Muscle of arm (tissue), 12 donors: ENCODE measurements around the gene CEP131. TPM values are rescaled to one million over a fixed set of nuclear protein-coding genes. Genes with fewer than 3 reads are reported as not detected.

Experiments
- DNase-seq: peaks from one replicate; pipeline ENCODE4 v3.0.0-alpha.2; 2013
- polyA plus RNA-seq, 12 donors: library from polyadenylated mRNA; unstranded; fragments of 120-200 nt; gene quantifications; one replicate each; pipeline ENCODE4 v1.2.1, GENCODE V29; 2013; ENCODE audit not compliant: insufficient read length in 12 of 12

Gene CEP131
- polyA plus RNA-seq, 12 donors, result 4.7 to 15.4 (median 8.1) TPM; not detected in 1

DNA sequence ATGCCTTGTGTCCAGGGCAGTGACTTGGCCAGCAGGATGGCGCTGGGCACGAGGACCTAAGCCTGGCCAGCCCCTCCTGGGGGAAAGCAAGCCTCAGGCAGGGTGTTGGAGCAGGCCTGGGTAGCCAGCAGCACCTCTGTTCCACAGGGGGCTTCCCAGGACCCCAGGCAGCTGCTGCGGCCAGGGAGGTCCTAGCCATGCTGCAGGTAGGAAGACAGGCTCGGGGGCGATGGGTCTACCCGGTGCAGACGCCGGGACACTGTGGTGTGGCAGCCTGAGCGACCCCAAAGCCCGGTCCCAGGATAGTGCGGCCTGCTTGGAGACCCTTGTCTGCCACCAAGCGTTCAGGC, 34.3 kb downstream of the CEP131 start:
- no peak for DNase-seq

DNA sequence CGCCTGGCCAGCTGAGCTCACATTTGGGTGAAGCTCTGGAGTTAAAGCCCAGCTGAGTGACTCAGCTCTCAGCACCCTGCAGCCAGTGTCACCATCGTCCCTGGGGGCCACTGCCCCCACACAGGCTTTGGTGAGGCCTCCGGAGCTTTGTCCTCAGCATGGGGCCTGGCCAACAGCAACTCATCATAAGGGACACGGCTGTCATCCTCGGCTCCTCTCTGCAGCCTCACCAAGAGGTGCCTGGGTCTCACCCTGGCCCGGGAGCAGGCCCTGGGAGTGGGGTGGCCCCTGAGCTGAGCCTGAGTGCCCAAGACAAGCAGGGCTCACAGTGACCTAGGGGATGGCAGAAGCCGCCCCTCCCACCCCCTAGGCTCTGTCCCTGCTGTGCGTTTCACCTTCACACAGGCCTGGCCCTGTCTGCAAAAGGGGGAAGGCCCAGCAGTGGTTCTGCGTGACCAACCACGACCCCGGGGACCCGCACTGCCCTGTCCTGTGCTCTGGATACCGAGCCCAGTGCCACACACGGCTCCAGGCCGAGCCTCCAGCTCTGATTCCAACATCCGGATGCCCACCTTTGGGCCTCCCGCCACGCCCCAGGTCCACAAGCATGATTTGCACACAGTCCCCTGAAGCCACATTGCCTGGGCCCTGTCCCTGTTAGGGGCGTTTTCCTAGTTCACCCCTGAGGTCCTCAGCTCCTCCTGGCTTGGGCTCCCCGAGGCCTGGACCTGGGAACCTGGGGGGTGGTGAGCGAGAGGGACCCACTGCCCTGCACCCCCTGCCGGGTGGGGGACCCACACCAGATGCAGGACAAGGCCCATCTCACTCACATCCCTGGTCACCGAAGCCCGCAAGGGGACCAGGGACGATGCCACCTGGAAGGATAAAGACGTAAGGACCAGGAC, 34.9 kb downstream of the CEP131 start:
- no peak for DNase-seq

DNA sequence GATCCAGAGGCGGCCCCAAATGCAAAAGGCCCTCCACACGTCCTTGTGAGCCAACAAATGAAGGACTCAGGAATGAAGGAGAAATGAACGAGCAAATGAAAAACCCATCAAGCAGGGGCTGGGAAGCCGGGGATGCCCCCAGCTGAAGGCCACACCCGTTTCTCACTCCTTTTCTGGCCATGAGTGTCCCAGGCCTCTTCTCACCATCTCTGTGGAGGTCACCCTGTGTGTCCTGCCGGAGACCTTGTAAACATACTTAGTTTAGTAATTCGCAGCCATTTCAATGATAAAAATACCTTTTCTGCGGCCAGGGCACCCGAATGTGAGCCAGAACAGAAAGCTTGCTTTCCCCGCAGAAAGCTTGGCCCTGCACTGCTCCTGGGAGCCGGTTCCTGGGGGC, 35.6 kb downstream of the CEP131 start:
- DNase-seq, result no peak

DNA sequence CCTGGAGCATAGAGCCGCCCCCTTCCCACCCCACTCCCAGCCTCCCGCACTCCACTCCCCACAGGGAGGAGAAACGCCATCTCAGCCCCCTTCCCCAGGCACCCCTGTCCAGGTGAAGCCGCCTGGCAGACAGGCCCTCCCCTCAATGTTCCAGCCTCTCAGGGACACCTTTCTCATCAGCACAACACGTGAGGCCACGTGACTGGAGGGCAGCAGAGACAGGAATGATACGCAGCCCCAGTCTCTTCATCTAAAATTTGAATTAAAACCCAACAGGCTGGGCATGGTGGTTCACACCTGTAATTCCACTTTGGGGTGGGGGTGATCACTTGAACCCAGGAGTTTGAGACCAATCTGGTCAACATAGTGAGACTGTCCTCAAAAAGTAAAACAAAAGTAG, 36.6 kb downstream of the CEP131 start:
- DNase-seq, result no peak

DNA sequence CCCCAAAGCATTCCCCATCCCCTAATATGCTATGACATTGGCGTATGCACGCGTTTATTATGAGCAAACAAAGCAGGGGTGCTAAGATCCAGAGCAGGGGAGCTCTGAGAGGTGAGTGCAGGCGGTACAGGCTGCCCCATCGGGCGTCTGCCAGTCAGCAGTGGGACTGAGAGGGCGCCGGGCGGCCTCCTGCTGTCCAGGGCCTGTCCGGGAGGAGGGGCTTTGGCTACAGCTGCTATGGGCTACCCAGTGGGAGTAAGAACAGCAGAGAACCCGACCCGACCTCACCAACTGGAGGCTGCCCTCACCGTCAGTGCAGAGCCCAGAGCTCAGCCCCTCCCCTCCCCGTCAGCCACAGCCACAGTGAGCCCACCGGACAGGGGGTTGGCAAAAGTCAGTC, 38.2 kb downstream of the CEP131 start:
- no peak for DNase-seq

DNA sequence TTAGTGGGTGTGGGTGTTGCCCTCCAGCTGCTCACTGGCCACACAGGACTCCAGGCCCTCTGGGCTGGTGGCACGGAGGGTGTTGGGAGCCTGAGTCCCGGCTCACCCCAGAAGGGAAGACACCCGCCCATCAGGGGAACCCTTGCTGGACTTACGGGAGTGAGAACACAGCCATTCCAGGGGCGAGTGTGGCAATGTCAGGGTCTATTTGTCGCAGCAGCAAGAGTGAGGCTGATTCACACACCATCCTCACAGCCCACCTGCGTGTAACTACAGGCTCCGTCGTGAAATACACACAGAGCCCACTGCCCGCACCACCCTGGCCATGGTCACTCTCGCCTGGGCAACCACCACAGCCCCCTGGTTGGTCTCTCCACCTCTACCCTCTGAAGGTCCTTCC, 39.0 kb downstream of the CEP131 start:
- DNase-seq, result no peak

DNA sequence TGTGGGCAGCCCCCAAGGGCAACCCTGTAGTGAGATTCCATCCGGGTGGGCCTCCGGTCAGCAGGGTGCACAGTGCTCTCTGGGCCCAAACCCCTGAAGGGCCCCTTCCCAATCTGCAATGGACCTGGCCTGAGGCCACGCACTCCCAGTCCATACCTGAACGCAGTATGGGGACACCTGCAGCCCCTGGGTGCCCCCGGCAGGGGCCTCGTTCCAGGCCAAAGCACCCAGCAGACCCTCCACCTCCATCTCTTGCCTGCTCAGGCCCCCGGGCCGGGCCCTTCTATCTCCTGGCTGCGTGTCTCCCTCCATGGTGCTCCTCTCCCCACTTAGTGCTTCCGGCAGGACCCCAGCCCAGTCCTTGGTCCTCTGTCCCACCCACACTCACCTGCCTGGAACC, 39.4 kb downstream of the CEP131 start:
- no peak for DNase-seq

DNA sequence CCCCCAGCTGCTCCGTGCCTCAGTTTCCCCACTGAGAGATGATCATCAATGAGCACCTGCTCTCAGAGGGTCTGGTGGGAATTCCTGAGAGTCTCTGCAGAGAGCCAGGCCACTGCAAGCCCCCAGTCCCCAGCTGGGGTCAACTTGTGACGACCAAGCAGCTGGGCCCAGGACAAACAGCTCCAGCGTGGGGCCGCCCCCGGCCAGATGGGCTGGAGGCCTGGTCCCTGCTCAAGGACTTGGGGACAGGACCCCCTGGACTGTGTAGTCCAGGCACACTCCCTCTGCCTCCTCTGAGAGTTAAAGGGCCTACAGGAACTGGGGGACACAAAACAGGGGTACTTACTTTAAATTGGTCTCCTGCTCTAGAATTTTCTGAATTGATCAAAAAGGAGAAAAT, 40.2 kb downstream of the CEP131 start:
- no peak for DNase-seq

DNA sequence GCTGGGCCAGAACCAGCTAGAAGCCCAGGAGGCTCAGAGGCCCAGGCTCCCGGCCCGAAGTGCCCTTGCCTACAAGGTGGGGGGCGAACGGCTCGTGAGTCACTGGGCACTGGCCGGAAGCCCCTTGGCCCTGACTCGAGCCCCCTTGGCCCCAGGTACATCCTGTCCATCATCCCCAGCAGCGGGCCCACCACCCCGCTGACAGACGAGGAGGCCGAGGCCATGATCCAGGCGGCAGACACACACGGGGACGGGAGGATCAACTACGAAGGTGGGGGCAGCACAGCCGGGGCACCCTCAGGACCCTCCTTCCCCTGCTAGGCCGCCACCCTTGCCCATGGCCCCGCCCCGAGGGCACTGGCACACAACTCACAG, 41.0 kb downstream of the CEP131 start:
- no peak for DNase-seq

DNA sequence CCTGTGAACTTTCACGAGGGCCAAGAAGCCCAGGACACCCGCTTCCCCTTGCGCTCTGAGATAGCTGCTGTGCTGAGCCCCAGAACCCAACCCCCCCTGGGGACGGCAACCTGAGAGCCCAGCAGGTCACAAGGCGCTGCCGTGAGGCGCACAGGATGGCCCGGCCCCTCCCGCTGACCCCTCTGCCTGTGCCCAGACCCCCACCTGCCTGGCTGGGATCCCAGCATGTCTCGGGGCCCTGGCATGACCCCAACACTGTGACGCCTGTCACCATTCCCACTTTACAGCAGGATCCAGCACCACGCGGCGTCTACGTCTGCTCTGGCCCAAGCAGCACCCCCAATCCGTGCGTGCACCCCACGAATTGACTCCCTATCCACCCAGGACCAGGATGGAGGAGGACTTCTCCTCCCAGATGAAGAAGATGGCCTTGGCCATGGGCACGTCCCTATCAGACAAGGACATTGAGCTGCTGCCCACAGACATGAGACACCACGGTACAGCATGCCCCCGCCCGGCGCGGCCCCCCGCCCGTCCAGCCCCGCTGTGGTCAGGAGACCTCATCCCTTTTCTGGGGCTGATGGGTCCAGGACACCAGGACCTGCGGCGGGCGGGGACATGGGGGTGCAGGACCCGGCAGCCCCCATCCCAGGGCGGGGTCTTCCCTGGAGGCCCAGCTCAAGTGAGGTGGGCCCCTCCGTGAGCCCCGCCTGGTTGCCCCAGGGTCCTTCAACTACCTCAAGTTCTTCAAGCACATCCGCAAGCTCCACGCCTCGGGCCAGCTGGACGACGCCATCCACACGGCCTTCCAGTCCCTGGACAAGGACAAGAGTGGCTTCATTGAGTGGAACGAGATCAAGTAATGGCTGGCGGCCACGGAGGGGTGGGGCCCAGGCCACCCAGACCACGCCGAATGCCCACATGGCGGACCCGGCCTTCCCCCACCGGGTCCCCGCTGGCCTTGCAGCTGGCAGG, 41.6 kb downstream of the CEP131 start:
- DNase-seq, result no peak

DNA sequence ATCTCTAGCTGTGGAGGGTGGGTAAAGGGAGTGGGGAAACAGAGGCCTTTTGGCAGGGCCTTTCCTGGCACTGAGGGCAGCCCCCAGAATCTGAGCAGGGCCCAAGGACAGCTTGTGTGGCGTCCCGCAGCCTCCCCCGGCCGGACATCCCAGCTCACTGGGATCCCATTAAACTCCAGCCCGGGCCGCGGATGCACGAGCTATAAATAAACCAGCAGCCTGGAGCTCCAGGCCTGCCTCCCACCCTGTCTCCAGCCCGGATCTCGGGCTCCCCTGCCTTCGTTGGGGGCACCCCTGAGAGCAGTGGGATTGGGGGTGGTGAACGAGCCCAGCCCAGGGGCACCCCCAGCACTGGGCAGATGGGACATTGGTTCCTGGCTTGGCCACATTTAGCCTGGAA, 42.9 kb downstream of the CEP131 start:
- no peak for DNase-seq

DNA sequence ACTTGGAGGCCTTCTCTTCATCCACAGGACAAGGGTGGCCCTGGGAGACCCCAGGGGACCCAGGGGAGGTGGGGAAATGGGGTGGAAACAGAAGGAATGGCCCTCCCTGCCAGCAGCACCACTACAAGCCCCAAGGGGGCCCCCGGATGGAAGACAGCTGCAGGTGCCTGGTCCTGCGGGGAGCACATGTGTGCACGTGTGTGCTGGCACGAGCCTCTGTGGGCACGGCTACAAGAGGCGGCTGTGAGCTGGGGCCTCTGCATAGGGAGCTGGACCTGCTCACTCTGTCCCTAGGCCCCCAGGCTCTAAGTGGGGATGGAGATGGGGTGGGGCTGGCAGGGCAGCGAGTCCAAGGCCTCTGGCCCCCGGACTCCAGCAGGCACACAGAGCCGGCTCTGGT, 43.5 kb downstream of the CEP131 start:
- no peak for DNase-seq

DNA sequence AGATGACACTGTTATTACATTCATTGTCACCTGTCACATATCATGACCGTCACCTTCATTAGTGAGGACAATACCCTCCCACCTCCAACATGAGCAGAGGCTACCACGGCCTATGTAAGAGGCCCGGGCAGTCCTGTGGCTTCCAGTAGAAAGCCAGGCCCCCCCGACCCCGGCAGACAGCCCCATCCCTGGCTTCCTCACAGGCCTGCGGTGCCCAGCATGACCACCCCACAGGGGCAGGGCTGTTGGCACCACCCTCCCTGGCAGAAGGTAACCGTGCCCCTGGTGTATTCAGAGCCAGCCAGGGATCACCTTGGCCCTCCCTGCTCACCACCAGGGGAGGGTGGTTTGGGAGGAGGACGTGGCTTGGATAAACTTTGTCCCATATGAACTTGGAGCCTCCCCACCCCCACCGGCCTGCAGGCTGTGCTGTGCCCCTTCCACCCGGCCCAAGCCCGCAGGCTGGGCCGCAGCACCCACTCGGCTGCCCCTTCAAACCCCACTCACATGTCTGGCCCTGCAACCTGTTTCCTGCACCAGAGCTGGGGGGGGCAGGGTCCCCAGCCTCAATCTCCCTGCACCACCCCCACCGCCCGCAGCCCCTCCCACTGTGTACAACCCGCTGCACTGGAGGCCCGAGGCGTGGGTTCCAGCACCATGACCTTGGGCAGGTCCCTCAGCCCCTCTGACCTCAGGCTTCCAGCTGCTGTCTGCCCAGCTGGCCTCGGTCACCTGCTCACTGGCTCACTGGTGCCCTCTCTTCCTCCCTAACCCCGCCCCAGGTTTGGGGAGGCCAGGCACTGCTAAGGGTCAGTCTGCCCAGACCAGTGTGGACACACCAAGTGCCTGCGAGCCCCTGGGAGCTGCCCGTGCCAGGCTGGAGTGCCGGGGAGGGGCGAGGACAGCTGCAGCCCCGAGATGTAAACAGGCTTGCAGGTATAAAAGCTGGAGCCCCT, 44.4 kb downstream of the CEP131 start:
- DNase-seq, result no peak

DNA sequence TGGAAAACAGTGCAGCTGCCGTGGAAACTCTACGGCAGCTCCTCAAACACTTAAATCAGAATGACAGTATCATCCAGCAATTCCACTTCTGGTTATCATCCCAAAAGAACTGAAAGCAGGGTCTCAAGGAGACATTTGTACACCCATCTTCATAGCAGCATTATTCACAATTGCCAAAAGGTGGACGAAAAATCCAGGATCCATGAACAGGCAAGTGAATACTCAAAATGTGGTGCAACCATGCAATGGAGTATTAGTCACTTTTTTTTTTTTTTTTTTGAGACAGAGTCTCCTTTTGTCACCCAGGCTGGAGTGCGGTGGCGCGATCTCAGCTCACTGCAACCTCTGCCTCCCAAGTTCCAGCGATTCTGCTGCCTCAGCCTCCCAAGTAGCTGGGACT, 46.1 kb downstream of the CEP131 start:
- DNase-seq, result no peak

DNA sequence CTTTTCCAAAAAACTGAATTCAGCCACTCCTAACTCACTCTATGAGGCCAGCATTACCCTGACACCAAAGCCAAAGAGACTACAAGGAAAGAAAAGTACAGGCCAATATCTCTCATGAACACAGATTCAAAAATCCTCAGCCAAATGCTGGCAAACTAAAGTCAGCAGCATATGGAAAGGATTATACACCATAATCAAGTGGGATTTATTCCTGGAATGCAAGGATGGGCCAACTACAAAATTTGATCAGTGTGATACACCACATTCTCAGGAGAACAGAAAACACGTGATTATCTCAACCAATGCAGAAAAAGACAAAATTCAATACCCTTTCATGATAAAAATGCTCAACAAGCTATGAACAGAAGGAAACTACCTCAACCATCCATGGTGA, 49.0 kb downstream of the CEP131 start:
- no peak for DNase-seq

DNA sequence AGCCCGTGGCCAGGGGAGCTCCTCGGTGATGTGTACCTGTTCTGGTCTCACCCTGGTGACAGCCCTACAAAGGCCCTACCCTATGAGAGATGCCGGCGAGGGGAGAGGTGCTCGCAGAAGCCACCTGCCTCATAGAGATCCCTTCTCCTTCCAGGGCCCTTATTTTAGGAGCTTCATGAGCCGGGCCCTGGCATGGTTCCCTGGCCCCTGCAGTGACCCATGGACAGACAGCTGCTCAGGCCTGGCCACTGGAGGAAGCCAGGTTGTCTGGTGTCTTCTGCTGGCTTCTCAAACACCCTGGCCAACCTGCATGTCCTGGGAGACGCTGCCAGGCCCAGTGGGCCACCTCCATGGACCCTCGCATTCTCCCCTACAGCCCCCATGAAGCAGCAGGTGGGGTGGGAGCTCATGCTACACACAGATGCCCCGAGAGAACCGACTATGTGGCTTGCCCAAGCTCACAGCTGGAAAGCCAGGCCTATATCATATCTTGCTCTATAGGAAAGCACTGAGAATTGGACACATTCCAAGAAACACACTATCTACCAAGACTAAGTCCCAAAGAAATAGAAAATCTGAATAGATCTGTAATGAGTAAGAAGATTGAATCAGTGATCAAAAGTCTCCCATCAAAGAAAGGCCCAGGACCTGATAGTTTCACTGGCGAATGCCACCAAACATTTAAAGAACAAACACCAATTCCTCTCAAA, 49.6 kb downstream of the CEP131 start:
- no peak for DNase-seq

DNA sequence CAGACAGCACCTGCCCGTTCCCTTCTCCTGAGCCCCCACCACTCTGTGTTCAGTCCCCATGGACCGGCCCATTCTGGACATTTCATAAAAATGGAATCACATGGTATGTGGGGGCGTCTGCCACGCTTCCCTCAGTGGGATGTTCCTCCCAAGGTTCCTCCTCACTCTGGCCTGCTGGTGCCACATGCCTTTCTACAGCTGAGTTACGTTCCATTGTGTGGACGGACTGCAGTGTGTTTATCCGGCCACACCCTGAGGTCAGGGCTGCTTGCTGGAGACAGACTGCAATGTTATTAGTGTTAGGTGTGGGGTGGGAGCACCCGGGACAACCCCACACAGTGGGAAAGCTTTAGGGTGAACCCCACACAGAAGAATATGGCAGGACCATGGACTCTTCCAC, 50.8 kb downstream of the CEP131 start:
- no peak for DNase-seq

DNA sequence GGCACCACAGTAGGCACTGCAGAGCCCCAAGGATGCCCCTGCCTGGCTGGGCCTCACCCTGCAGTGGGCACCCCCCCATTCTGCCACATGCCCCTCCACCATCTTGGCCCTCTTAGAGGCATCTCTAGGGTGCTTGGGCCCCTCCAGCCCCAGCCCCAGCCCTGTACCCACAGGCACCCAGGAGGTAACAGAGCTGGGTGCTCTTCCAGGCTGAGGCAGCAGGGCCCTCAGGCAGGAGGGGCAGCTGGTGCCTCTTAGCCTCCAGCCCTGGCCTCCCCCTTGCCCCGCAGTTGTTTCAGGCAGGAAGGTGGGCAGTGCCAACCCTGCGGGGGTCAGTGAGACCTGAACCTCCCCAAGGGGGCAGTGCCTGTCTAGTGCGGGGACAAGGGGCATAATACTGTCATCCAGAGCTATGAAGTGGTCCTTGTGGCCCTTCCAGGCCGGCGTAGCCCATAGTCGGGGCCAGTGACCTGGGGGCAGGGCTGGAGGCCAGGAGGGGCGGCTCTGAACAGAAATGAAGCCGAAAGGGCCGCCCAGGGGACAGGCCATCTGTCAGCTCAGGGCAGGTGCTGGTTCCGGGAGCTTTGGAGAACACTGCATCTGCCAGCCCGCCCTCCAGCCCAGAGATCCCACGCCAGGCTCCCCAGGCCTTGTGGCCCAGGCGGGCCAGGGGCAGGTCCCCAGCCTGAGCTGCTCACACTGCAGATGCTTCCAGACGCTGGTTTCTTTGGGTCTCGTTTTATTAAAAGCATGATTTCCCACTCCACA, 51.9 kb downstream of the CEP131 start:
- DNase-seq, result no peak

DNA sequence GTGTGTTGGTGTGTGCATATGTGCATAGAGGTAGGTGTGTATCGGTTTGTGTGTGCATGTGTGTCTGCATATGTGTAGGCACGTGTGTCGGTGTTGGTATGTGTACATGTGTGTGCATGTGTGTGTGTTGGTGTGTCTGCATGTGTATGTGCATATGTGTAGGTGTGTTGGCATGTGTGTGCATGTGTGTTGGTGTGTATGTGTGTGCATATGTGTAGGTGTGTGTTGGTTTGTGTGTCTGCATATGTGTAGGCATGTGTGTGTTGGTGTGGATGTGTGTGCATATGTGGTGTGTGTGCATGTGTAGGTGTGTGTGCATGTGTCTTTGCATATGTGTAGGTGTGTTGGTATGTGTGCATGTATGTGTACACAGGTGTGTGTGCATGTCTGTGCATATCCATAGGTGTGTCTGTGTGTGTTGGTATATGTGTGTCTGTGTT, 52.9 kb downstream of the CEP131 start:
- DNase-seq, result no peak

DNA sequence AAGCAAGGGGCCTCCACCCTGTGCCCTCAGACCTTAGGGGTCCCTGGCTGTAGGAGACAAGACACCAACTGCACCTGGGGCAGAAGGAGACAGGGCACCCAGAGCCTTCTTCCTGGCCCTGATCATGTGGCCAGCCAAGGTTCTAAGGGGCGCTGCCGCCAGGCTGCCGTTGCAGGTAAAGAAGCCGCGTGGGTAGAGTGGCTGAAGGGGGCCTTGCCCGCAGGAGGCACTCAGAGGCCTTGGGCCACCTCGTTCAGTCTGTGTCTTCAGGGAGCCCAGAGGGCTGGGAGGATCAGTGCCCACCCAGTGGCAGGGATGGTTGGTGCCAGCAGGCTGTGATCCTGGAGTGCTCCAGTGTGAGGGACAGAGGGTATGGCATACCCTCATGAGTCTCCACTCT, 55.1 kb downstream of the CEP131 start:
- DNase-seq, result no peak
